ENCODE data around the gene SYNE2. TPM values are rescaled to one million over a fixed set of nuclear protein-coding genes. Genes with fewer than 3 reads are reported as not detected.
A peak's percentile ranks its signal among the peaks of the same experiment; 100 is the strongest.
"Not testable (repeated sequence)": the region's sequence is repeated elsewhere in the genome, so short reads cannot be mapped to it uniquely, and the experiment has no call there.

The SYNE2 gene
- total and polyA plus RNA-seq, 2 donors (not counting 3 experiments of a cell fraction or from before 2014, with no cell fraction given) = 16.0 to 53.7 TPM

GRCh38 chr14:63863004-63863403 lies 10.2 kb downstream of the SYNE2 start:
- intact Hi-C loops (cut with micrococcal nuclease) (no loop called here), dilution Hi-C loops (cut with MboI; ENCODE audit: extremely low pct_ligation_motif_present, low sequenced_read_pairs) (no loop called here)
- Histone ChIP-seq H3K9me1 (replicated peaks; ENCODE audit: control insufficient read depth, extremely low read depth, insufficient read depth, low read length) (no peaks in the 10 kb centered on the region), H4K20me1 (replicated peaks; ENCODE audit: control insufficient read depth, extremely low read depth, insufficient read depth, low read length) (no peaks in the 10 kb centered on the region), H3K27me3 (ENCODE audit: control insufficient read depth in 2 of 2, insufficient read depth in 2 of 2, low read length in 2 of 2) (no peaks in the 10 kb centered on the region), H3K4me2 (ENCODE audit: insufficient read depth, low read length) (no peak overlapping the region), H3K36me3 (ENCODE audit: control insufficient read depth in 2 of 2, extremely low read depth in 1 of 2, insufficient read depth in 2 of 2, low read length in 2 of 2) (no peaks in the 10 kb centered on the region), H3K27ac (ENCODE audit: insufficient read depth, low read depth, low read length) (no peak overlapping the region), H3K9me3 (replicated peaks; ENCODE audit: control insufficient read depth, insufficient read depth, low read length) (no peaks in the 10 kb centered on the region), H3K79me2 (ENCODE audit: control insufficient read depth, insufficient read depth, low read length) (peaks cover 3% of the 10 kb centered on the region), H3K9ac (replicated peaks; ENCODE audit: extremely low read depth, insufficient read depth, low read length) (no peak overlapping the region), H3K4me3 (replicated peaks in 1 of 3; ENCODE audit: insufficient read depth in 1 of 3, low read depth in 1 of 3, low read length in 3 of 3) (no peak overlapping the region), H2AFZ (ENCODE audit: low read depth, low read length) (no peak overlapping the region), H3K4me1 (ENCODE audit: control insufficient read depth, extremely low read depth, insufficient read depth, low read length) (no peaks in the 10 kb centered on the region)
- BruUV-seq (replicated peaks) = no TSS peak
- ChIA-PET CTCF (interaction anchor here (0.7 to 2.1 kb wide), 4 partner anchors 9 to 441 kb away, joined by 3 to 9 read pairs (median 6); partner anchors contain the start of gene SYNE2), POLR2A (no interaction called here)
- no peak for FAIRE-seq
- TF ChIP-seq POLR2AphosphoS5 (IDR thresholded peaks at IDR 0.05; ENCODE audit: insufficient read depth, low read depth, low read length) (no peak), CTCF (IDR thresholded peaks at IDR 0.05; ENCODE audit: extremely low read depth in 1 of 2, insufficient read depth in 1 of 2, low read depth in 1 of 2, low read length in 2 of 2) (no peak), MYC (IDR thresholded peaks at IDR 0.05; ENCODE audit: low read depth, low read length) (no peak)
- no peak for DNase-seq (ENCODE audit: low read depth, low spot score)

DNA sequence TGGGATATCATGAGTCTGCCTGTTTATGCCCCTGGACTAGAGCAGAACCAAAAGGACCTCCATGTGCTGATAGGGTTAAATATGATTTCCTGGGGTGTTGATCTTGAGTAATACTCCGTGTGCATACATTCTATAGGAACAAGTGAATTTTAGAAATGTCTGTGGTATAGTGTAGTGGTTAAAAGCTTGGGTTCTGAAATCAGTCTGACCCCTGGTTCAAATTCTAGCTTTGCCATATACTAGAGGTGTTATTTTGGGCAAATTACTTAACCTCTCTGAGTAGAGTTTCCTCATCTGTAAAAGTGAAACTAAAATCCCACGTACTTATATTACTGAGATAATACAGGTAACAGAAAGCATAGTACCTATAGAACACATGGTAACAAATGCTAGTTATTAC lies 12.0 kb downstream of the SYNE2 start:
- H4K20me1 ChIP-seq (replicated peaks; ENCODE audit: control insufficient read depth, extremely low read depth, insufficient read depth, low read length); H3K79me2 ChIP-seq (ENCODE audit: control insufficient read depth, insufficient read depth, low read length); H3K9me1 ChIP-seq (replicated peaks; ENCODE audit: control insufficient read depth, extremely low read depth, insufficient read depth, low read length); H3K9me3 ChIP-seq (replicated peaks; ENCODE audit: control insufficient read depth, insufficient read depth, low read length); DNase-seq (ENCODE audit: low read depth, low spot score); POLR2A ChIA-PET; H3K36me3 ChIP-seq (ENCODE audit: control insufficient read depth in 2 of 2, extremely low read depth in 1 of 2, insufficient read depth in 2 of 2, low read length in 2 of 2); H3K27me3 ChIP-seq (ENCODE audit: control insufficient read depth in 2 of 2, insufficient read depth in 2 of 2, low read length in 2 of 2); dilution Hi-C loops (cut with MboI; ENCODE audit: extremely low pct_ligation_motif_present, low sequenced_read_pairs); H3K4me1 ChIP-seq (ENCODE audit: control insufficient read depth, extremely low read depth, insufficient read depth, low read length); H2AFZ ChIP-seq (ENCODE audit: low read depth, low read length): not testable (repeated sequence)
- intact Hi-C loops (cut with micrococcal nuclease) = loop anchor here (1.0 kb wide), 1 partner anchor 32 kb away; no protein-coding TSS in a partner anchor
- peak; percentile 68 for FAIRE-seq
- CTCF ChIA-PET = interaction anchor here (1.0 to 2.1 kb wide), 2 partner anchors 11 to 439 kb away, joined by 5 to 9 read pairs; partner anchors contain the start of gene SYNE2
- TSS peak; percentile 54 for BruUV-seq (replicated peaks)
- peak overlapping the region in 1 of 3 experiments; percentile 14 for H3K4me3 ChIP-seq (replicated peaks in 1 of 3; ENCODE audit: insufficient read depth in 1 of 3, low read depth in 1 of 3, low read length in 3 of 3)
- H3K27ac ChIP-seq (ENCODE audit: insufficient read depth, low read depth, low read length) = peak overlapping the region; percentile 46
- H3K9ac ChIP-seq (replicated peaks; ENCODE audit: extremely low read depth, insufficient read depth, low read length) = peak overlapping the region; percentile 25
- H3K4me2 ChIP-seq (ENCODE audit: insufficient read depth, low read length) = peak overlapping the region; percentile 54

All from endothelial cell of umbilical vein (primary cell).